Measurements from ENCODE around the gene SETD1A. TPM values are rescaled to one million over a fixed set of nuclear protein-coding genes. Genes with fewer than 3 reads are reported as not detected.

SETD1A gene
- total RNA-seq, 1 donor from 2014 or later, result 18.0 TPM

DNA sequence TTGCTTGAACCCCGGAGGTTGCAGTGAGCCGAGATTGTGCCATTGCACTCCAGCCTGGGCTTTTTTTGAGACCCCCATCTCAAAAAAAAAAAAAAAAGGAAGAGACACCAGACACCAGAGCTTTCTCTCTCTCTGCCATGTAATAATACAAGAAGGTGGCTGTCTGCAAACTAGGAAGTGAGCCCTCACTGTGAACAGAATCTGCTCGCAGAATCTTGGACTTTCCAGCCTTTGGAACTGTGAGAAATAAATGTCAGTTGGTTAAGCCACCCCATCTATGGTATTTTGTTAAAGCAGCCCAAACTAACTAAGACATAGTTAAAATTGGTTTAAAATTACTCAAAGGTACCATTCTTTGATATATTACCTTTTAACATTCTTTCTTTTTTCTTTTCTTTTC is 63.0 kb downstream of the SETD1A start:
- no peaks in the 10 kb centered on the region for H3K9me3 Mint-ChIP-seq (ENCODE audit: low read depth)

GRCh38 chr16:31022544-31023251 is 65.1 kb downstream of the SETD1A start:
- no peaks in the 10 kb centered on the region for H3K36me3 Mint-ChIP-seq (ENCODE audit: low read depth)
- H3K4me1 Mint-ChIP-seq (ENCODE audit: low read depth), result no peaks in the 10 kb centered on the region
- H3K9me3 Mint-ChIP-seq (ENCODE audit: low read depth), result no peaks in the 10 kb centered on the region
- H3K4me3 Mint-ChIP-seq (ENCODE audit: unreplicated experiment), result no peak overlapping the region
- H3K27ac Mint-ChIP-seq (ENCODE audit: unreplicated experiment), result no peak overlapping the region
- H3K27me3 Mint-ChIP-seq (ENCODE audit: low read depth), result no peaks in the 10 kb centered on the region
- TF ChIP-seq CTCF (IDR thresholded peaks at IDR 0.05), result no peak
- no peak for DNase-seq (ENCODE audit: low spot score)

More for the DNA sequence above, 63.0 kb downstream of the SETD1A start:
- TF ChIP-seq CTCF (IDR thresholded peaks at IDR 0.05), result no peak
- Mint-ChIP-seq H3K4me1 (ENCODE audit: low read depth) (no peaks in the 10 kb centered on the region), H3K27me3 (ENCODE audit: low read depth) (no peaks in the 10 kb centered on the region), H3K36me3 (ENCODE audit: low read depth) (no peaks in the 10 kb centered on the region), H3K4me3 (ENCODE audit: unreplicated experiment) (no peak overlapping the region), H3K27ac (ENCODE audit: unreplicated experiment) (no peak overlapping the region)
- no peak for DNase-seq (ENCODE audit: low spot score)

- Mint-ChIP-seq H3K27ac (ENCODE audit: unreplicated experiment) (no peak overlapping the region), H3K4me3 (ENCODE audit: unreplicated experiment) (no peak overlapping the region), H3K9me3 (ENCODE audit: low read depth) (no peaks in the 10 kb centered on the region), H3K4me1 (ENCODE audit: low read depth) (no peaks in the 10 kb centered on the region), H3K36me3 (ENCODE audit: low read depth) (no peaks in the 10 kb centered on the region), H3K27me3 (ENCODE audit: low read depth) (no peaks in the 10 kb centered on the region)
- DNase-seq (ENCODE audit: low spot score), result no peak
- TF ChIP-seq CTCF (IDR thresholded peaks at IDR 0.05), result no peak
Measured at GRCh38 chr16:31023252-31023602, 65.7 kb downstream of the SETD1A start.

- H3K4me3 Mint-ChIP-seq (ENCODE audit: unreplicated experiment), result no peak overlapping the region
- no peaks in the 10 kb centered on the region for H3K27me3 Mint-ChIP-seq (ENCODE audit: low read depth)
- H3K9me3 Mint-ChIP-seq (ENCODE audit: low read depth), result no peaks in the 10 kb centered on the region
- H3K4me1 Mint-ChIP-seq (ENCODE audit: low read depth), result no peaks in the 10 kb centered on the region
- no peak for DNase-seq (ENCODE audit: low spot score)
- TF ChIP-seq CTCF (IDR thresholded peaks at IDR 0.05), result no peak
- H3K27ac Mint-ChIP-seq (ENCODE audit: unreplicated experiment), result no peak overlapping the region
- H3K36me3 Mint-ChIP-seq (ENCODE audit: low read depth), result no peaks in the 10 kb centered on the region
Measured at GRCh38 chr16:31023627-31024226, 66.2 kb downstream of the SETD1A start.

DNA sequence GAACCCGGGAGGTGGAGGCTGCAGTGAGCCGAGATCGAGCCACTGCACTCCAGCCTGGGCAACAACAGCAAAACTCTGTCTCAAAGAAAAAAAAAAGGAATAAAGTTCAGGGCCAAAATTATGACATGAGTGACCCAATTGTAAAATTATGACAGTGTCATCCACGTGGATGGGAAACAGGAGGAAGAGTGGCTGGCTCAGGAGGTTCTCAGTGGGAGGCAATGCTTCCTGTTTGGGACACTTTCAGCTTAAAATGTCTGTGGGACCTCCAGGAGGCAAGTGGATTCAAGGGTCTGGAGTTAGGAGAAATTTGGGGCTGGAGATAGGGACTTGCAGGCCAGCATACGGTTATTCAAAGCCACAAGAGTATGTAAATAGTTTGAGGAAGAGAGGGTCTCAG is 67.8 kb downstream of the SETD1A start:
- TF ChIP-seq CTCF (IDR thresholded peaks at IDR 0.05), result no peak
- H3K4me3 Mint-ChIP-seq (ENCODE audit: unreplicated experiment), result no peak overlapping the region
- no peaks in the 10 kb centered on the region for H3K27me3 Mint-ChIP-seq (ENCODE audit: low read depth)
- no peaks in the 10 kb centered on the region for H3K36me3 Mint-ChIP-seq (ENCODE audit: low read depth)
- no peaks in the 10 kb centered on the region for H3K9me3 Mint-ChIP-seq (ENCODE audit: low read depth)
- no peak overlapping the region for H3K27ac Mint-ChIP-seq (ENCODE audit: unreplicated experiment)
- DNase-seq (ENCODE audit: low spot score), result no peak
- H3K4me1 Mint-ChIP-seq (ENCODE audit: low read depth), result no peaks in the 10 kb centered on the region
